Nephron progenitor cell (in vitro differentiated cells): ENCODE data around the gene PPP6R3.

Source experiments
- DNase-seq: peaks from one replicate; pipeline ENCODE4 v3.0.0; 2021
- H3K27ac Mint-ChIP-seq: 2 replicates; pipeline ENCODE4 v1.8.0; 2021; ENCODE audit warnings: mild to moderate bottlenecking, moderate library complexity, mixed read lengths
- H3K27me3 Mint-ChIP-seq: 2 replicates; pipeline ENCODE4 v1.8.0; 2021; ENCODE audit warnings: mild to moderate bottlenecking, low read depth, mixed read lengths; ENCODE audit not compliant: poor library complexity
- H3K36me3 Mint-ChIP-seq: 2 replicates; pipeline ENCODE4 v1.8.0; 2021; ENCODE audit warnings: low read depth, mixed read lengths
- H3K4me1 Mint-ChIP-seq: 2 replicates; pipeline ENCODE4 v1.8.0; 2021; ENCODE audit warnings: mixed read lengths
- H3K4me3 Mint-ChIP-seq: 2 replicates; pipeline ENCODE4 v1.8.0; 2021; ENCODE audit warnings: mild to moderate bottlenecking, moderate library complexity, mixed read lengths
- H3K9me3 Mint-ChIP-seq: 2 replicates; pipeline ENCODE4 v1.8.0; 2021; ENCODE audit warnings: mild to moderate bottlenecking, moderate library complexity, mixed read lengths
- CTCF ChIP-seq: fragments of 200-600 bp; sonication (generic); IDR thresholded peaks from 2 replicates; pipeline ENCODE4 v1.5.0; 2021; ENCODE audit warnings: antibody characterized with exemption

Gene PPP6R3

GRCh38 chr11:68649851-68650555, 189.5 kb downstream of the PPP6R3 start:
- peaks cover 7% of the 10 kb centered on the region for H3K36me3 Mint-ChIP-seq
- H3K27ac Mint-ChIP-seq = no peak overlapping the region
- DNase-seq = no peak
- H3K4me1 Mint-ChIP-seq = peaks cover 18% of the 10 kb centered on the region
- peaks cover 38% of the 10 kb centered on the region for H3K9me3 Mint-ChIP-seq
- TF ChIP-seq CTCF = no peak
- peaks cover 10% of the 10 kb centered on the region for H3K27me3 Mint-ChIP-seq
- H3K4me3 Mint-ChIP-seq = no peak overlapping the region

DNA sequence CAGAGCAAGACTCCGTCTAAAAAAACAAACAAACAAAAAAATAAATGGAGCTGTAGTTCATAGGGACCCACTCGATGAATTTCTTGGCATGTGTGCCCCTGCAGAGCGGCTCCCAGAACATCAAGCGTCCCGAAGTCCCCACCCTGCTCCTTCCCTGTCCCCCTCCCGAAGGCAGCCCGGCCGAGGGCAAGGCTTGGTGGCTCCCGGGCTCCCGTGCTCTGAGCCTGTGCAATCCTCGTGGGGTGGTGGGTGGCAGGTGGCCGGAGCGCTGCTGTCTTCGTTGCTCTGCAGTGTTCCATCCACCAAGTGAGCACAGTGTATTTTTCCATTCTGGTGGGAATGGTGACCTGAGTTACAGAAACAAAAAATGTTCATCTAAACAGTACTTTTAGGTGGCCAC, 190.2 kb downstream of the PPP6R3 start:
- peaks cover 7% of the 10 kb centered on the region for H3K36me3 Mint-ChIP-seq
- no peak for DNase-seq
- TF ChIP-seq CTCF = no peak
- H3K27me3 Mint-ChIP-seq = peaks cover 11% of the 10 kb centered on the region
- H3K9me3 Mint-ChIP-seq = peaks cover 41% of the 10 kb centered on the region
- H3K4me1 Mint-ChIP-seq = peaks cover 19% of the 10 kb centered on the region
- H3K4me3 Mint-ChIP-seq = no peak overlapping the region
- H3K27ac Mint-ChIP-seq = no peak overlapping the region

DNA sequence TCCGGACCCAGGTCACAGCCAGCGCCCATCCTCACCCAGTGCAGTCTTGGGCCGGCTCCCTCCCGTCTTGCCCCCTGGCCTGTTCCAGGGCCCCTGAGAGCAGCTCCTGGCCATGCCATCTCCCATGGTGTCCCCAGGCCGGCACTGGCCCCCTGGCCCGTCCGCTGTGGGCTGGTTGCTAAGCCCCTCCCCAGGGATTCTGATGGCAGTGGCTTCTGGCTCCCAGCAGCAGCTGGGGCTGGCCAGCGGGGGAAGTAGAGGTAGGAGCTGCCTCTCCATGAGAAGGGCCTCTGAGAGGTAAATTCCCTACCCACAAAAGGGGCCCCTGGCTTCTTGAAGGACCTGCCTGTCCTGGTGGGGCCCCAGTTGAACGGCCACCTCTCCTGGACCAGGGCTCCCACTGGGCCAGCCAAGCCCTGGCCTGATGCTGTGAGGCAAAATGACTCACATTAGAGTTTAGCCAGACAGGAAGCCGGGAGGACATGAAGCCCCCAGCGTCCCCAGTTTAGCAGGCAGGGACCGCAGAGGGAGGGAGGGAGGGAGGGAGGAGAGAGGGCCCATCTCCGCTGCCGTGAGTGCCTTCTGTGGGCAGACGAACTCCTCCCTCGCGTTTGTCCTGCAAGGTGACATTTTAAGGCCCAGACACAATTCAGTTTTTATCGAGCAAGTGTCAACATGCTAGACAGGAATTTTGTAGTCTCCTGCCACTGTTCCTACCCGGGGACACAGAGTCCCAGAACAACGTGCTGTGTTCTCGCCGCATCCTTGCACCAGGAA, 190.8 kb downstream of the PPP6R3 start:
- no peak overlapping the region for H3K4me3 Mint-ChIP-seq
- peaks cover 24% of the 10 kb centered on the region for H3K4me1 Mint-ChIP-seq
- peaks cover 11% of the 10 kb centered on the region for H3K27me3 Mint-ChIP-seq
- H3K27ac Mint-ChIP-seq = no peak overlapping the region
- peaks cover 40% of the 10 kb centered on the region for H3K9me3 Mint-ChIP-seq
- TF ChIP-seq CTCF = no peak
- H3K36me3 Mint-ChIP-seq = peaks cover 7% of the 10 kb centered on the region
- no peak for DNase-seq

GRCh38 chr11:68651985-68652682, 191.6 kb downstream of the PPP6R3 start:
- no peak for DNase-seq
- no peak for TF ChIP-seq CTCF
- Mint-ChIP-seq H3K9me3 (peaks cover 32% of the 10 kb centered on the region), H3K27ac (peak overlapping the region; percentile 84), H3K4me3 (no peak overlapping the region), H3K27me3 (peaks cover 15% of the 10 kb centered on the region), H3K4me1 (peaks cover 24% of the 10 kb centered on the region), H3K36me3 (peaks cover 5% of the 10 kb centered on the region)

GRCh38 chr11:68652683-68653156, 192.2 kb downstream of the PPP6R3 start:
- Mint-ChIP-seq H3K36me3 (no peaks in the 10 kb centered on the region), H3K9me3 (peaks cover 26% of the 10 kb centered on the region), H3K4me1 (peaks cover 26% of the 10 kb centered on the region), H3K27ac (peak overlapping the region; percentile 84), H3K27me3 (peaks cover 13% of the 10 kb centered on the region), H3K4me3 (no peak overlapping the region)
- no peak for DNase-seq
- no peak for TF ChIP-seq CTCF
